Lower leg skin (tissue), 4 donors: Measurements from ENCODE around the gene DBH. TPM values are rescaled to one million over a fixed set of nuclear protein-coding genes. Genes with fewer than 3 reads are reported as not detected.

ENCODE experiments used
- DNase-seq, 2 donors: peaks; one replicate each; pipeline ENCODE4 v3.0.0-alpha.2; 2019; ENCODE audit warnings: low spot score in 2 of 2
- H3K4me3 ChIP-seq: fragments of 200-600 bp; sonication (generic); 2 replicates; pipeline ENCODE4 v1.5.1; 2017; ENCODE audit warnings: mild to moderate bottlenecking, low read depth; ENCODE audit not compliant: poor library complexity, severe bottlenecking
- POLR2A ChIP-seq, 2 donors: fragments of 450-650 bp; IDR thresholded peaks; one replicate each; pipeline ENCODE4 v1.6.1; 2016 to 2017; ENCODE audit warnings: antibody characterized with exemption in 2 of 2, mild to moderate bottlenecking in 1 of 2, moderate library complexity in 1 of 2
- WGBS, 2 donors: methylation state at CpG; one replicate each; pipeline ENCODE4 v1.1.5; 2018; 5-methylcytosine and 5-hydroxymethylcytosine counted together
- intact Hi-C: fragments of 100-400 bp; cut with DNase I; formaldehyde crosslinking; loops from one replicate; pipeline ENCODE4 v1.15.0; 2023; ENCODE audit warnings: low total_unique reads
- total RNA-seq, 4 donors: library from RNA; depleted of rRNA; stranded (reverse); fragments of >200 nt; gene quantifications; one replicate each; pipeline ENCODE4 v1.1.0, GENCODE V29; 2016
- TF ChIP-seq, protein P1 (sequence below), 3 donors: fragments of 450-650 bp; IDR thresholded peaks; one replicate each; pipeline ENCODE4 v1.5.1; 2016; ENCODE audit warnings: antibody characterized with exemption in 3 of 3, mild to moderate bottlenecking in 3 of 3, moderate library complexity in 2 of 3

DBH gene
- total RNA-seq, 4 donors from 2014 or later, result 0.06 TPM; not detected in 3

DNA sequence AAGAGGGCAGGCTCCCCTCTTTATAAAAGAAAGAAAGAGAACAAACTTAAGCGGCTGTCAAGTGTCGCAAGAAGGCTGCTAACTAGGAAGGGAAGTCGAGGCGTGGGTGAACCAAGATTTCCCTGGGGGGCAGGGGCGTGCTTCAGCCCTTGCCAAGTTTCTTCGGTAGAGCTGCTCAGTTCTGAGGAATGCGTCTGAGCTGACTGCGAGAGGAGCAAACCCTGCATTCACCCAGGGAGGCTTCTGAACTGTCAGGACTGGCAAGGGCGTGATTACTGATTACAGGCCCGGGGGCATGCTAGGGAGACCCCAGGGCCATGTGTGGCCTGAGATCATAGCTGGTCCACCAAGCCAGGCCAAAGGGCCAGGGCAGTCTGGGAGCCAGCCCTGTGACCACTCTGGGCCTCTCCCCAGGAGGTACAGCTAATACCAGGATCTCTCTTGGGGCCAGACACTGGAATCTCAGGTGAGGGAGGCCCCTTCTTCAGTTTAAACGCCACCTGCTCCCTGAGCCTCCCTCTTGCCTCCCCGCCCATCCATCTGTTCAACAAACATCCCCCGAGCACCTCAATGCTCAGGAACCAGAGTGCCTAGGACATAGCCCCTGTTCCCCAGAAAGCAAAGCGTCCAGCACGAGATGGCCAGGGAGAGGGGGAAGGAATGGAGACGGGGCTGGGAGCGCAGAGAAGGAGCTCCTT, 71.1 kb downstream of the DBH start:
- intact Hi-C loops, result no loop called here
- DNase-seq, result no peak
- TF ChIP-seq, protein P1, sequence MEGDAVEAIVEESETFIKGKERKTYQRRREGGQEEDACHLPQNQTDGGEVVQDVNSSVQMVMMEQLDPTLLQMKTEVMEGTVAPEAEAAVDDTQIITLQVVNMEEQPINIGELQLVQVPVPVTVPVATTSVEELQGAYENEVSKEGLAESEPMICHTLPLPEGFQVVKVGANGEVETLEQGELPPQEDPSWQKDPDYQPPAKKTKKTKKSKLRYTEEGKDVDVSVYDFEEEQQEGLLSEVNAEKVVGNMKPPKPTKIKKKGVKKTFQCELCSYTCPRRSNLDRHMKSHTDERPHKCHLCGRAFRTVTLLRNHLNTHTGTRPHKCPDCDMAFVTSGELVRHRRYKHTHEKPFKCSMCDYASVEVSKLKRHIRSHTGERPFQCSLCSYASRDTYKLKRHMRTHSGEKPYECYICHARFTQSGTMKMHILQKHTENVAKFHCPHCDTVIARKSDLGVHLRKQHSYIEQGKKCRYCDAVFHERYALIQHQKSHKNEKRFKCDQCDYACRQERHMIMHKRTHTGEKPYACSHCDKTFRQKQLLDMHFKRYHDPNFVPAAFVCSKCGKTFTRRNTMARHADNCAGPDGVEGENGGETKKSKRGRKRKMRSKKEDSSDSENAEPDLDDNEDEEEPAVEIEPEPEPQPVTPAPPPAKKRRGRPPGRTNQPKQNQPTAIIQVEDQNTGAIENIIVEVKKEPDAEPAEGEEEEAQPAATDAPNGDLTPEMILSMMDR (IDR thresholded peaks at IDR 0.05), result no peak
- no peak for TF ChIP-seq POLR2A (IDR thresholded peaks at IDR 0.05)
- WGBS, 2 donors, result 53 to 58% methylated on average over 17 of the region's 17 CpGs
- no peak overlapping the region for H3K4me3 ChIP-seq

DNA sequence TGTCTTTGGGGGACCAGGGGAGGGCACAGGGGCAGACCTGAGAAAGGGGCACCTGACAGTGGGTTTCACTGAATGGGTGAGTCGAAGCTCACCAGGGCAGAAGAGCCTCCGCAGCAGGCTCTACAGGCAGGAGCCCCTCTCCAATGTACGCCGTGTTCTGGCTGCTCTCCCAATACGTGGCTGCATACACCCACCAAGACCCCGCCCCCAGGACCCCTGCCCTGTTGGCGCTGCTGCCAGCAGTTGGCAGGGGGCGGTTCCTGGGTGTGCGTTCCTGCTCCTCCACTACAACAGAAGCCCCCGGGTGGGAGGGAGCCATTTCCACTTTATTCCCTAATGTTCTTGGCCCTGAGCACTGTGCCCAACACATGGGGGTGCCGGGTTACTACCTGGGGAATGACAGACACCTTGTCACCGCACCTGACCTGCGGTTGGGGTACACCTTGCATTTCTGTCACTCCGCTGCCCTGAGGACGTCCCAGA, 71.6 kb downstream of the DBH start:
- intact Hi-C loops, result no loop called here
- WGBS, 2 donors, result 70 to 76% methylated on average over 10 to 15 of the region's 15 CpGs
- no peak overlapping the region for H3K4me3 ChIP-seq
- TF ChIP-seq, protein P1 (IDR thresholded peaks at IDR 0.05), result no peak
- no peak for TF ChIP-seq POLR2A (IDR thresholded peaks at IDR 0.05)
- no peak for DNase-seq

DNA sequence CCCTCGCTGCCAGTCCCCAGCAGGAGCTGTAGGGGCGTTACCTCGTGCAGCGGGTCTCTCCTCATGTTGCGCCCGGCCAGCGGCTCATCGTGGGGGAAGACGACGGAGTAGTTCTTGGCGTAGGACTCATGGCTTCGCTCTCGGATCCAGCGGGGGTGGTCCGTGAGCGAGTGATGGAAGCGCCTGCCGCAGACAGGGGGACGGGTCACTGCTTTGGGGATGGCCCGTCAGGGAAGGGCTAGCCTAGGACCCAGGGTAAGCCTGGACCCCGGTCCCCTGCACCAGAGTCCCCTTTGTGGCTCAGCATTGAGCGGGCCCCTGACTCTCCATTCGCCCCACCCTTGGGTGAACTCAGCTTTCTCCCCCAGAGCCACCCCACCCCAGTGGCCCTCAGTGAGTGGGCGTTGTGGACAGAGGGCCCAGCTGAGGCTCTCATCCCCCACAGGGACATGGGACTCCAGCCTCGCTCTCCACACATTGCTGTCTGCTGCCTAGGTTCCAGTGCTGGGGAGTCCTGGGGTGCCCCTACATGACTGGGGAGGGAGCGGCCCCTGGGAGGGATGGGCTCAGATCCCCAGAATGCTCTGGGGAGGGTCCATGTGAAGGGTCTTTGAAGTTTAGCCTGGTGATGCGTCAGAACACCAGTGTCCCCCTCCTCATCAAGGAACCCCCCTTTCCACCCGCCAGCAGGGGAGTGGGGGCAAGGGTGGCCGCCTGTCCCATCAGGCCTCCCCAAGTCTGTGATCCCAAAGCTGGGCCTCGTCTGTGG, 72.3 kb downstream of the DBH start:
- intact Hi-C loops, result no loop called here
- WGBS, 2 donors, result 88 to 92% methylated on average over 29 to 30 of the region's 30 CpGs
- H3K4me3 ChIP-seq, result no peak overlapping the region
- no peak for DNase-seq
- TF ChIP-seq, protein P1 (IDR thresholded peaks at IDR 0.05), result no peak
- no peak for TF ChIP-seq POLR2A (IDR thresholded peaks at IDR 0.05)

Other genes with a start within 250 kb of the DBH start
- 10 to 100 TPM; 18.8 to 26.5 (median 24.6) TPM for gene REXO4, start 218.4 kb upstream of the DBH start, total RNA-seq
- 1 to 10 TPM; 1.1 to 2.7 (median 1.8) TPM for gene ADAMTS13, start 214.0 kb upstream of the DBH start, total RNA-seq
- 10 to 100 TPM in 1 of 4 donors, 1 to 10 TPM in 3; 4.1 to 10.6 (median 8.0) TPM for gene CACFD1, start 176.4 kb upstream of the DBH start, total RNA-seq
- gene SLC2A6, start 157.3 kb upstream of the DBH start, total RNA-seq, result 1 to 10 TPM in 1 of 4 donors, under 1 TPM in 1, not detected in 2; 0.54 to 1.0 TPM
- not detected for gene MYMK, start 111.4 kb upstream of the DBH start, total RNA-seq
- 1 to 10 TPM in 1 of 4 donors, under 1 TPM in 2, not detected in 1; 0.08 to 1.5 (median 0.32) TPM for gene ADAMTSL2, start 101.7 kb upstream of the DBH start, total RNA-seq
- gene FAM163B, start 27.0 kb upstream of the DBH start, total RNA-seq, result not detected
- gene SARDH, start 102.0 kb downstream of the DBH start, total RNA-seq, result under 1 TPM in 2 of 4 donors, not detected in 2; 0.10 to 0.29 TPM